ENCODE measurements around the gene CLCF1. TPM values are rescaled to one million over a fixed set of nuclear protein-coding genes. Genes with fewer than 3 reads are reported as not detected.

The CLCF1 gene
- total and polyA plus RNA-seq, 2 of the 13 experiments (the other 11 are each of a cell fraction or from before 2014, with no cell fraction given) = 0.49 to 0.78 TPM

GRCh38 chr11:67416416-67417335 lies 43.3 kb upstream of the CLCF1 start (continued):
- TF ChIP-seq, protein P1, sequence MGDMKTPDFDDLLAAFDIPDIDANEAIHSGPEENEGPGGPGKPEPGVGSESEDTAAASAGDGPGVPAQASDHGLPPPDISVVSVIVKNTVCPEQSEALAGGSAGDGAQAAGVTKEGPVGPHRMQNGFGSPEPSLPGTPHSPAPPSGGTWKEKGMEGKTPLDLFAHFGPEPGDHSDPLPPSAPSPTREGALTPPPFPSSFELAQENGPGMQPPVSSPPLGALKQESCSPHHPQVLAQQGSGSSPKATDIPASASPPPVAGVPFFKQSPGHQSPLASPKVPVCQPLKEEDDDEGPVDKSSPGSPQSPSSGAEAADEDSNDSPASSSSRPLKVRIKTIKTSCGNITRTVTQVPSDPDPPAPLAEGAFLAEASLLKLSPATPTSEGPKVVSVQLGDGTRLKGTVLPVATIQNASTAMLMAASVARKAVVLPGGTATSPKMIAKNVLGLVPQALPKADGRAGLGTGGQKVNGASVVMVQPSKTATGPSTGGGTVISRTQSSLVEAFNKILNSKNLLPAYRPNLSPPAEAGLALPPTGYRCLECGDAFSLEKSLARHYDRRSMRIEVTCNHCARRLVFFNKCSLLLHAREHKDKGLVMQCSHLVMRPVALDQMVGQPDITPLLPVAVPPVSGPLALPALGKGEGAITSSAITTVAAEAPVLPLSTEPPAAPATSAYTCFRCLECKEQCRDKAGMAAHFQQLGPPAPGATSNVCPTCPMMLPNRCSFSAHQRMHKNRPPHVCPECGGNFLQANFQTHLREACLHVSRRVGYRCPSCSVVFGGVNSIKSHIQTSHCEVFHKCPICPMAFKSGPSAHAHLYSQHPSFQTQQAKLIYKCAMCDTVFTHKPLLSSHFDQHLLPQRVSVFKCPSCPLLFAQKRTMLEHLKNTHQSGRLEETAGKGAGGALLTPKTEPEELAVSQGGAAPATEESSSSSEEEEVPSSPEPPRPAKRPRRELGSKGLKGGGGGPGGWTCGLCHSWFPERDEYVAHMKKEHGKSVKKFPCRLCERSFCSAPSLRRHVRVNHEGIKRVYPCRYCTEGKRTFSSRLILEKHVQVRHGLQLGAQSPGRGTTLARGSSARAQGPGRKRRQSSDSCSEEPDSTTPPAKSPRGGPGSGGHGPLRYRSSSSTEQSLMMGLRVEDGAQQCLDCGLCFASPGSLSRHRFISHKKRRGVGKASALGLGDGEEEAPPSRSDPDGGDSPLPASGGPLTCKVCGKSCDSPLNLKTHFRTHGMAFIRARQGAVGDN (CRISPR knock-in tag; IDR thresholded peaks at IDR 0.05) = peak; percentile 10; the same call in 1 of the 2 replicates

DNA sequence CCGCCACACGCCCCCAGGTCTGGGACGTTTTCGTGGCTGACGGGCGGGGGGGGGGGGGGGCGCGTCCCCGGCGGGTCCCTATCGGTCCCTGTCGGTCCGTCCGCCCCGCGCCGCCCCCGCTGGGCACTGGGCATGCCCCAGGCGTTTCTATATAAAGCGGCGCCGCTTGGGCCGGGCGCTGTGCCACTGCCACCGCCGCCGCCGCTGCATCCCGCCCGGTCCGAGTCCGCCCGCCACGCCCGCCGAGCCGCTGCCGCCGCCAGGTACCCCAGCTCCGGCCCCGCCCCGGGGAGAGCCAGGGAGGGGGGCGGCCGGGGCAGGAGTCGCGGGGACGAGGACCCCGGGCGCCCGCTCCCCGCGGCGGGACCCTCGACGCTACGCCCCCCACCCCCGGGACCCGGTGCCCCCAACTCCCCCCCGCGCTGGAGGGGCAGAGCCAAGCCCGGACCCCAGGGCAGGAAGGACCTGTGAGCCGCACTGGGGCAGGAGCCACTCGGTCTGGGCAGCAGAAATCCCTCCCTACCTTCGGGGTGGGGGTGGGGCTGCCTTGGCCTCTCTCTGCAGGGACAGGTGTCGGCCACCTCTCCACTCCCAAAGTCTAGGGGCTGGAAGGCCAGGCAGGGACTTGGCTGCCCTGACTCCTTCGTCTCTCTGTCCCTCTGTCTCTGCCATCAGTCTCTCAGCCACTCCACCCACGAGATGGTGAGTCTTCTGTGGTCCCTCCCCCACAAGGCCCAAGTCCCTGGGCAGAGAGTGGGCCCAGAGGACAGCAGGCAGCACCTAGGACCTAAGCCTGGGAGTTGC lies 42.3 kb upstream of the CLCF1 start, which contains the start of gene CARNS1:
Gene CARNS1, plus strand, starts transcription at position 178 of the 804 bp plus-strand sequence. Its CDS starts 522 bp downstream, at position 700.
- peaks cover 70% of the 10 kb centered on the region for H3K4me1 ChIP-seq (ENCODE audit: insufficient read depth, low read length)
- in situ Hi-C loops (cut with HindIII; ENCODE audit: extremely low pct_ligation_motif_present, low pct_unique_long_range_greater_than_20kb) = no loop called here
- FAIRE-seq (no peak), ATAC-seq (no peak), DNase-seq (ENCODE audit: low spot score) (no peak)
- no peak within 1 kb of the TSS for H2AFZ ChIP-seq (ENCODE audit: low read length)
- no peaks in the 10 kb centered on the region for H3K36me3 ChIP-seq (replicated peaks in 1 of 2; ENCODE audit: control insufficient read depth in 1 of 2, insufficient read depth in 2 of 2, low read length in 2 of 2)
- peak within 1 kb of the TSS; percentile 64; the same call in 1 of the 2 replicates for H3K4me2 ChIP-seq (ENCODE audit: low read depth, low read length)
- no TSS peak for BruUV-seq (replicated peaks)
- H3K27me3 ChIP-seq (ENCODE audit: control insufficient read depth in 1 of 2, insufficient read depth in 2 of 2, low read length in 2 of 2) = peaks cover 11 to 74% of the 10 kb centered on the region in 2 experiments; a peak in 4 of 5 replicates
- H4K20me1 ChIP-seq (ENCODE audit: insufficient read depth, low read length) = no peaks in the 10 kb centered on the region
- H3K9ac ChIP-seq (ENCODE audit: insufficient read depth, low read depth, low read length) = no peak within 1 kb of the TSS
- no peak within 1 kb of the TSS for H3K27ac ChIP-seq (ENCODE audit: extremely low read length, insufficient read depth, low read length)
- no peak within 1 kb of the TSS; a peak in 1 of 6 replicates for H3K4me3 ChIP-seq (replicated peaks in 1 of 3; ENCODE audit: insufficient read depth in 1 of 3, low read depth in 2 of 3, low read length in 3 of 3)
- H3K79me2 ChIP-seq (ENCODE audit: insufficient read depth, low read length) = no peaks in the 10 kb centered on the region
- ChIA-PET POLR2A (interaction anchor here (0.6 kb wide), 1 partner anchor 792 kb away, joined by 3 read pairs; no protein-coding TSS in a partner anchor), CTCF (ENCODE audit: low intra/inter-chr PET ratio, low total read pairs) (no interaction called here)
- intact Hi-C loops (cut with micrococcal nuclease; ENCODE audit: unreplicated experiment) = no loop called here
- WGBS (ENCODE audit: low lambda C conversion rate) = 22% methylated on average over 5 of the region's 67 CpGs
- H3K9me3 ChIP-seq (ENCODE audit: low read length) = no peaks in the 10 kb centered on the region
- TF ChIP-seq AKNA (CRISPR knock-in tag; IDR thresholded peaks at IDR 0.05; ENCODE audit: borderline replicate concordance) (no peak), ZNF557 (CRISPR knock-in tag; IDR thresholded peaks at IDR 0.05) (no peak), FIP1L1 (IDR thresholded peaks at IDR 0.05; ENCODE audit: borderline replicate concordance, insufficient read depth, low read depth, low read length) (no peak), SIN3B (IDR thresholded peaks at IDR 0.05; ENCODE audit: low read length) (no peak), HMGA1 (CRISPR knock-in tag; conservative IDR thresholded peaks at IDR 0.05) (no peak)
- TF ChIP-seq, protein P2, sequence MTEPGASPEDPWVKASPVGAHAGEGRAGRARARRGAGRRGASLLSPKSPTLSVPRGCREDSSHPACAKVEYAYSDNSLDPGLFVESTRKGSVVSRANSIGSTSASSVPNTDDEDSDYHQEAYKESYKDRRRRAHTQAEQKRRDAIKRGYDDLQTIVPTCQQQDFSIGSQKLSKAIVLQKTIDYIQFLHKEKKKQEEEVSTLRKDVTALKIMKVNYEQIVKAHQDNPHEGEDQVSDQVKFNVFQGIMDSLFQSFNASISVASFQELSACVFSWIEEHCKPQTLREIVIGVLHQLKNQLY (CRISPR knock-in tag; IDR thresholded peaks at IDR 0.05) = no peak

All from HepG2 (cell line).